ENCODE data around the gene RPL36A.

DNA sequence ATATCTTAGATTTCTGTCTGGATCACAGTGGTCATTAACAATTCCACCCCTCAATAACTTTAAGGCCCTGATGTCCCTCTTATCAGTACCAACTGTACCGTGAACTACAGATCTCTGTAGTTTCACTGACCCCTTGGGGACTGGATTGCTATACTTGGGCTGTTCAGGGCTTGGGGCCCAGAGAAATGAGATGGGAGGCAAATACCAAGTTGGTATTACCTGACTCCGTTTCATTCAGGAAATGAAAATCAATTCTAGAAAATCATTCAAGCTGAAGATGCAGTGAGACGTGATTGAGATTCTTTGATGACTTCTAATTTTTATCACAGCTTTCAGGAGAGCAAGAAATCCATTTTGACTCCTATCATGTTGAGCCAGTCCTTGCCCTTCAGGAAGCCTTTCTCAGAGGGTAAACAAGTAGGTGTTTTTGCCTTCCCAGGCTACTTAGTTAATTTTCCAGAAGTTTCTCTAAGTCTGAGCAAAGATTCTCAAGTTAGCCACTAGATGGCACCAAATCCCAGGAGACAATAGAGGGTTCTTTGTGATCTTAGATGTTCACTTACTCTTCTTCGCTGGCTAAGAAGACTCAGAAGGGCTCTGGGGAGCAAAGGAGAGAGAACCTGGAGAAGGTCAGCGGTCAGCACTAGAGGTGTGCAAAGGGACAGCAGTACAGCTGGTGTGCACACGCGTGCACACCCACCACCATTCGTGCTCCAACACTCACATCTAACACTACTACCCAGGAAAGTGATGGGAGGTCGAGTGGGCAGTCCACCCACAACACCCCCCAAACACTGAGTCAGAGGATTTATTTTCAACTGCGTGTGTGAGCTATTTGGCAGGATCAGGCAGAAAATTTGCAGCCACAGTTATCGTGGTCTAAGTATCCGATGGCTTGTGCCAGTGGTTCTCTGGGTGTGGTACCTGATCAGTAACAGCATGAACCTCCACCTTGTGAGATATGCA is 24.7 kb downstream of the RPL36A start:
- peak in 1 of 2 donors; percentile 26 for TF ChIP-seq POLR2A (IDR thresholded peaks at IDR 0.05)
- TF ChIP-seq, protein P1, sequence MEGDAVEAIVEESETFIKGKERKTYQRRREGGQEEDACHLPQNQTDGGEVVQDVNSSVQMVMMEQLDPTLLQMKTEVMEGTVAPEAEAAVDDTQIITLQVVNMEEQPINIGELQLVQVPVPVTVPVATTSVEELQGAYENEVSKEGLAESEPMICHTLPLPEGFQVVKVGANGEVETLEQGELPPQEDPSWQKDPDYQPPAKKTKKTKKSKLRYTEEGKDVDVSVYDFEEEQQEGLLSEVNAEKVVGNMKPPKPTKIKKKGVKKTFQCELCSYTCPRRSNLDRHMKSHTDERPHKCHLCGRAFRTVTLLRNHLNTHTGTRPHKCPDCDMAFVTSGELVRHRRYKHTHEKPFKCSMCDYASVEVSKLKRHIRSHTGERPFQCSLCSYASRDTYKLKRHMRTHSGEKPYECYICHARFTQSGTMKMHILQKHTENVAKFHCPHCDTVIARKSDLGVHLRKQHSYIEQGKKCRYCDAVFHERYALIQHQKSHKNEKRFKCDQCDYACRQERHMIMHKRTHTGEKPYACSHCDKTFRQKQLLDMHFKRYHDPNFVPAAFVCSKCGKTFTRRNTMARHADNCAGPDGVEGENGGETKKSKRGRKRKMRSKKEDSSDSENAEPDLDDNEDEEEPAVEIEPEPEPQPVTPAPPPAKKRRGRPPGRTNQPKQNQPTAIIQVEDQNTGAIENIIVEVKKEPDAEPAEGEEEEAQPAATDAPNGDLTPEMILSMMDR (IDR thresholded peaks at IDR 0.05) = peak; percentile 74 to 84 (median 80)

Measured in uterus (tissue), 2 donors.